Measurements from ENCODE around the gene AKR1E2.
A peak's percentile ranks its signal among the peaks of the same experiment; 100 is the strongest.

AKR1E2 gene

GRCh38 chr10:4847561-4848355 lies 21.8 kb downstream of the AKR1E2 start:
- DNase-seq: no peak

- DNase-seq: no peak
Observed at GRCh38 chr10:4848356-4849041, 22.5 kb downstream of the AKR1E2 start.

GRCh38 chr10:4849042-4849402 lies 23.0 kb downstream of the AKR1E2 start:
- DNase-seq: no peak

- peak; percentile 90 for DNase-seq
Observed at GRCh38 chr10:4849555-4850242, 23.7 kb downstream of the AKR1E2 start.

GRCh38 chr10:4850397-4850796 lies 24.4 kb downstream of the AKR1E2 start:
- DNase-seq: no peak

GRCh38 chr10:4851176-4851575 lies 25.2 kb downstream of the AKR1E2 start:
- DNase-seq: no peak

GRCh38 chr10:4851846-4852245 lies 25.8 kb downstream of the AKR1E2 start:
- peak; percentile 69 for DNase-seq

GRCh38 chr10:4865945-4866661 lies 40.1 kb downstream of the AKR1E2 start:
- no peak for DNase-seq

- DNase-seq: no peak
Observed at GRCh38 chr10:4867109-4867519, 41.1 kb downstream of the AKR1E2 start.

- DNase-seq: no peak
Observed at GRCh38 chr10:4867520-4868356, 41.7 kb downstream of the AKR1E2 start.

GRCh38 chr10:4868357-4868657 lies 42.3 kb downstream of the AKR1E2 start:
- no peak for DNase-seq

GRCh38 chr10:4882704-4883078 lies 56.7 kb downstream of the AKR1E2 start:
- DNase-seq: no peak

- DNase-seq: no peak
Observed at GRCh38 chr10:4883079-4883739, 57.2 kb downstream of the AKR1E2 start.

GRCh38 chr10:4885162-4885561 lies 59.2 kb downstream of the AKR1E2 start:
- no peak for DNase-seq

- no peak for DNase-seq
Observed at GRCh38 chr10:4887501-4887900, 61.5 kb downstream of the AKR1E2 start.

- DNase-seq: no peak
Observed at GRCh38 chr10:4888236-4888635, 62.2 kb downstream of the AKR1E2 start.

GRCh38 chr10:4889959-4890358 lies 64.0 kb downstream of the AKR1E2 start:
- no peak for DNase-seq

GRCh38 chr10:4892681-4893080 lies 66.7 kb downstream of the AKR1E2 start:
- DNase-seq: no peak

GRCh38 chr10:4894335-4894734 lies 68.3 kb downstream of the AKR1E2 start:
- DNase-seq: no peak
